Choroid plexus epithelial cell (primary cell): ENCODE results near the gene PSMD3.
"Not testable (repeated sequence)": the region's sequence is repeated elsewhere in the genome, so short reads cannot be mapped to it uniquely, and the experiment has no call there.

Experiments
- DNase-seq: peaks from one replicate; pipeline ENCODE4 v3.0.0-alpha.2; 2010; ENCODE audit warnings: low read depth
- H3K4me3 ChIP-seq: 2 replicates; pipeline ENCODE4 v1.5.1; 2011; ENCODE audit warnings: low read depth, mild to moderate bottlenecking, control low read depth, low read length, moderate library complexity
- TF ChIP-seq, protein P1 (sequence below): conservative IDR thresholded peaks from 2 replicates; pipeline ENCODE4 v1.5.1; 2011; ENCODE audit warnings: low read depth, mild to moderate bottlenecking, control low read depth, inconsistent platforms, low read length, moderate library complexity

The PSMD3 gene

DNA sequence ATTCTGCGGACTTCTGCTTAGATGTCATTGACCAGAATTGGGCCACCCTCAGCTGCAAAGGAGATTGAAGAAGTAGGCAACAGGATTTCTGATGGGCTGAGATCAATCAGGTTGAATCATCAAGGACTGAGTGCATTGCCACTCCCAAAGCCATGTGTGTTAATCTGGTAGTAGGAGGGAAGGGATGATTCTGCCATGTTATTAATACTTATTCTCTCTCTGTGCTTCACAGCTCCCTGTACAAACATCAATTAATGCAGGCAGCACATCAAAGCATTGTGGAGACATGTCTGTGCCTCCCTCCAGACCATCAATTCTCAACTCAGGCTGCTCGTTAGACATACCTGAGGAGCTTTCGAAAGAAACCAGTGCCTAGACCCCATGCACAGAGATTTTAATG, 41.5 kb upstream of the PSMD3 start:
- no peak overlapping the region for H3K4me3 ChIP-seq
- no peak for DNase-seq
- TF ChIP-seq, protein P1, sequence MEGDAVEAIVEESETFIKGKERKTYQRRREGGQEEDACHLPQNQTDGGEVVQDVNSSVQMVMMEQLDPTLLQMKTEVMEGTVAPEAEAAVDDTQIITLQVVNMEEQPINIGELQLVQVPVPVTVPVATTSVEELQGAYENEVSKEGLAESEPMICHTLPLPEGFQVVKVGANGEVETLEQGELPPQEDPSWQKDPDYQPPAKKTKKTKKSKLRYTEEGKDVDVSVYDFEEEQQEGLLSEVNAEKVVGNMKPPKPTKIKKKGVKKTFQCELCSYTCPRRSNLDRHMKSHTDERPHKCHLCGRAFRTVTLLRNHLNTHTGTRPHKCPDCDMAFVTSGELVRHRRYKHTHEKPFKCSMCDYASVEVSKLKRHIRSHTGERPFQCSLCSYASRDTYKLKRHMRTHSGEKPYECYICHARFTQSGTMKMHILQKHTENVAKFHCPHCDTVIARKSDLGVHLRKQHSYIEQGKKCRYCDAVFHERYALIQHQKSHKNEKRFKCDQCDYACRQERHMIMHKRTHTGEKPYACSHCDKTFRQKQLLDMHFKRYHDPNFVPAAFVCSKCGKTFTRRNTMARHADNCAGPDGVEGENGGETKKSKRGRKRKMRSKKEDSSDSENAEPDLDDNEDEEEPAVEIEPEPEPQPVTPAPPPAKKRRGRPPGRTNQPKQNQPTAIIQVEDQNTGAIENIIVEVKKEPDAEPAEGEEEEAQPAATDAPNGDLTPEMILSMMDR = no peak

DNA sequence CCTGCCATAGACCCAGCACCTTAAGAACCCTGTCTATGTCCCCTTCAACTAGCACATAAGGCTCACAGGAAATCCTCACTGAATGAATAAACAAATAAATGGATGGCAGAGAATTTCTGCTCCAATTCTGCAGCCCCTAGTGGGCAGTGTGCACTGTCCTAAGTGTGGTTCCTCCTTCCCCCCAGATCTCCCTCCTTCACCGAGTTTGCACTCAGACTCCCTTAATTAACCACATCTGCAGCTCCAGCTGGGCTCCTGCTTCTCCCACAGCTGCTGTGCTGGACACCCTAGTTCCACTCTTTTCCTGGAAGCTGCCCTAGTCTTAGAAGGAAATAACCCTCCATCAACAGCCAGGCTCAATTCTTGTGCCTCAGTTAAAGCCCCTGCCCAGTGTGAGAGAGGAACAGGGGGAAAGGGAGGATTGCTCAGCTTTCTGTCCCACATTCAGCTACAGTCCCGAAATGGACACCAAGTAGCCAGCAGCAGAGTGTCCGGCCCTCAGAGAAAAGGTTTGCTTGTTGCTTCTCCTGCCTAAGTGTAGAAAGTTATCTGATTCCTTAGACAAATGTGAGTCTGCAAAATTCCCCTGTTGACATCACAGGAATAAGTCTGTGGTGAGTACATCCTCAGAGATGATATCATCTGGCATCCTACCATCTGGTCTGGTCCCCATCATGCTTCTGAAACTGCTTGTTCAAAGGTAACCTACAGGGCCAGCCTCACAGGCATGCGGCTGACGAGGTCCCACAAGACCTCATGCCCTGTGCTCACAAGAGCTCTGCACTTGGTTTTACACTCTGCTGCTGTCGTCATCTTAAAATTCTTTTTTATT, 40.8 kb upstream of the PSMD3 start:
- TF ChIP-seq, protein P1 = peak; percentile 79
- H3K4me3 ChIP-seq = no peak overlapping the region
- peak; percentile 94 for DNase-seq

DNA sequence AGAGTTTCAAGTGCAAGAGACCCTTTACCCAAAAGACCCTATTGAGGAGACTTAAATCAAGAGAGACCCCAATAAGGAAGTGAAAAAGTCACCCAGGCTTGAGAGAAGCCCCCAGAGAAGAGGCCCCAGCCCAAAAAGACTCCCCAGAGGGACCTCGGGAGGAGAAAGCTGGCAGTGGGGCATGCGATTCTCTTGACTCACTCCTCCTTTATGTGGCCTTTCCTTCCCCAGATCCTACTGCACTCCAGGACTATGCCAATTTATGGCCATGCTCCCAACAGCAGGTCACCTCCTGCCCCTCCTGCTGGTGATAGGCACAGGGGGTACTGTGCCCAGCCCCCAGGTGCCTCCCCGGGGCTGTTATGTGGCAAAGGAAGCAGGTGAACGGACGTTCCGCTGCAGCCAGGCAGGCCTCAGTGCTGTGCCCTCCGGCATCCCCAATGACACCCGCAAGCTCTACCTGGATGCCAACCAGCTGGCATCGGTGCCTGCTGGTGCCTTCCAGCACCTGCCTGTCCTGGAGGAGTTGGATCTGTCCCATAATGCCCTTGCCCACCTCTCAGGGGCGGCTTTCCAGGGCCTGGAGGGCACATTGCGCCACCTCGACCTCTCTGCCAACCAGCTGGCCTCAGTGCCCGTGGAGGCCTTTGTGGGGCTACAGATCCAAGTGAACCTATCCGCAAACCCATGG, 36.8 kb upstream of the PSMD3 start:
- DNase-seq = no peak
- TF ChIP-seq, protein P1 = no peak
- no peak overlapping the region for H3K4me3 ChIP-seq

DNA sequence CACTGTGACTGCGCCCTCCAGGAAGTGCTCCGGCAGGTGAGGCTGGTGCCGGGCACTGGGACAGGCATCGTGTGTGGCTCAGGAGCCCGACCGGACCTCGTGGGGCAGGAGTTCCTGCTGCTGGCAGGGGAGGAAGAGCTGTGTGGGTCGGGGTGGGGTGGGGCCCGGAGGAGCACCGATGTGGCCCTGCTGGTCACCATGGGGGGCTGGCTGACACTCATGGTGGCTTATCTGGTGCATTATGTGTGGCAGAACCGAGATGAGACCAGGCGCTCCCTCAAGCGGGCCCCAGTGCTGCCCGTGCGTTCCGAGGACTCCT, 36.3 kb upstream of the PSMD3 start:
- H3K4me3 ChIP-seq = no peak overlapping the region
- no peak for DNase-seq
- TF ChIP-seq, protein P1 = no peak

DNA sequence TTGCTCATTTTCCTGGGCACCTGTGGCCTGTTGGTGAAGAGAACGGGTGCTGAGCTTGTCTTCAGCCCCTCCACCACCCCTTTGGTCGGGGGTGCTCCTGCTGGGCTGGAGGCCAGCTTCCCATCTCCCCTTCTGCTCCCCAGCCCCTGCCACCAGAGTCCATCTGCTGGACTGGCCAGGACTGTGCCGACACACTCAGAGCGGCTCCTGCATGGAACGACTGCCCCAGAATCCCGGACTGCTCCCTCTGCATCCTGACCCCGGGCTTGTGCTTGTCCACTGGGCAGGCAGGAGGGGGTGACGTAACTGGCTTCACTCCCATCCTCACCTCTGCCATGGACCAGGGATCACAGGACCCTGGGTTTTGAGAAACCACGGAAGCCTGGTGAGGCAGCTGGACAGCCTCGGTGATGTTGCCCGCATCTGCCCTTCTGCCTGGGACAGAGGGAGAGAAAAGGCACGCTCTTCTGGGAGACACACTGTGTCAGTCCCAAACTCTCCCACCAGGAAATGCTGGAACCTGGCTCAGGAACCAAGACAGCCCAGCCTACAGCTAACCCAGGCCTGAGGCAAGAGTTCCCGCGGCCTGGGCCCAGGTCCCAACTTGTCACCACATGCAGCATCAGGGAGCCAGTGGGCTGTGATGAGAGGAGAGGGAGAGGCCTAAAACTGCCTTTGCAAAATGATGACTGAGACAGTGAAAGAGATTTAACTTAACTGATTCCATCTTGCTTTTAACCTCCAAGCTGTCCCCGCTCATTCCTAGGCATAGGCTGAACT, 33.9 kb upstream of the PSMD3 start:
- TF ChIP-seq, protein P1 = no peak
- no peak overlapping the region for H3K4me3 ChIP-seq
- DNase-seq = no peak

DNA sequence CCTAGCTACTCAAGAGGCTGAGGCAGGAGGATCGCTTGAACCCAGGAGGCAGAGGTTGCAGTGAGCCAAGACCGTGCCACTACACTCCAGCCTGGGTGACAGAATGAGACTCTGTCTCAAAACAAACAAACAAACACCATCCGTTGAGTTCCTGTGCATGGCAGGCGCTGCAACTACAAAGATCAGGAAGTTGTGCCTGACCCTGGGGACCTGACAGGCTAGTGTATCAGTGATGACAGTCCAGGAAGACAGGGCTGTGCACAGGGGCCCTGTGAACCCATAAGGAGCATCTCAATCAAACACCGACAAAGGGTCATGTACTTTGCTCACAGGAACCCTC, 32.1 kb upstream of the PSMD3 start:
- not testable (repeated sequence) for DNase-seq, H3K4me3 ChIP-seq

DNA sequence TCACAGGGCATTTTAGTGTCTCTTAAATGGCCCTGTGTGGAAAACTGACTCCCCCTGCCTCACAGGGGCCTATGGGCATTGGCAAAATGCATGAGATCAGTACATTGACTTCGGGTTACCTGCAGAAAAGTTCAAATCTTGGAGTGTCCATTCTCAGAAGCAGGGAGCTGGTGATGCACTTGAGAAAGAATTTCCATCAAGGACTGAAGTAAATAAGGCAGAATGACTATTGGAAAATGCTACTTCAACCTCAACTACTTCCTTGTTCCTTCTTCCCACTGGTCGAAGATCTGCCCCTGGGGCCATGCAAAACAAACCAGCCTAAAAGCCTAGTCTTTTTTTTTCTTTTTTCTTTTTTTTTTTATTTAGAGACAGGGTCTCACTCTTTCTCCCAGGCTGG, 31.6 kb upstream of the PSMD3 start:
- H3K4me3 ChIP-seq = no peak overlapping the region
- TF ChIP-seq, protein P1 = no peak
- DNase-seq = no peak
